ENCODE results near the gene ZNF41.

- no peak for TF ChIP-seq ETS1 (IDR thresholded peaks at IDR 0.05)
- TF ChIP-seq CTCF (conservative IDR thresholded peaks at IDR 0.05; ENCODE audit: low read depth in 2 of 2), result no peak
- no peak for TF ChIP-seq EZH2 (IDR thresholded peaks at IDR 0.05; ENCODE audit: low read depth, unreplicated experiment)
- no peak for TF ChIP-seq JUNB (IDR thresholded peaks at IDR 0.05; ENCODE audit: unreplicated experiment)
- no peak for TF ChIP-seq ZNF331 (CRISPR knock-in tag; IDR thresholded peaks at IDR 0.05; ENCODE audit: low read depth)
- TF ChIP-seq CREB1 (CRISPR knock-in tag; IDR thresholded peaks at IDR 0.05; ENCODE audit: low read depth), result no peak
- no peak for TF ChIP-seq POLR2AphosphoS5 (IDR thresholded peaks at IDR 0.05; ENCODE audit: low read depth)
- TF ChIP-seq STAT1 (IDR thresholded peaks at IDR 0.05; ENCODE audit: unreplicated experiment), result no peak
Observed at GRCh38 chrX:47483306-47484268, 565 bp upstream of the ZNF41 start.

Data from GM23338 (cell line).